DMS114 treated with DMSO at 0.1 percent for 48 hours (cell line): Measurements from ENCODE around the gene WDCP.
A peak's percentile ranks its signal among the peaks of the same experiment; 100 is the strongest.
"Not testable (repeated sequence)": the region's sequence is repeated elsewhere in the genome, so short reads cannot be mapped to it uniquely, and the experiment has no call there.

Experiments
- DNase-seq: peaks from one replicate; lab custom pipeline; 2025; ENCODE audit not compliant: unreplicated experiment; lab: John Stamatoyannopoulos, UW

The WDCP gene

DNA sequence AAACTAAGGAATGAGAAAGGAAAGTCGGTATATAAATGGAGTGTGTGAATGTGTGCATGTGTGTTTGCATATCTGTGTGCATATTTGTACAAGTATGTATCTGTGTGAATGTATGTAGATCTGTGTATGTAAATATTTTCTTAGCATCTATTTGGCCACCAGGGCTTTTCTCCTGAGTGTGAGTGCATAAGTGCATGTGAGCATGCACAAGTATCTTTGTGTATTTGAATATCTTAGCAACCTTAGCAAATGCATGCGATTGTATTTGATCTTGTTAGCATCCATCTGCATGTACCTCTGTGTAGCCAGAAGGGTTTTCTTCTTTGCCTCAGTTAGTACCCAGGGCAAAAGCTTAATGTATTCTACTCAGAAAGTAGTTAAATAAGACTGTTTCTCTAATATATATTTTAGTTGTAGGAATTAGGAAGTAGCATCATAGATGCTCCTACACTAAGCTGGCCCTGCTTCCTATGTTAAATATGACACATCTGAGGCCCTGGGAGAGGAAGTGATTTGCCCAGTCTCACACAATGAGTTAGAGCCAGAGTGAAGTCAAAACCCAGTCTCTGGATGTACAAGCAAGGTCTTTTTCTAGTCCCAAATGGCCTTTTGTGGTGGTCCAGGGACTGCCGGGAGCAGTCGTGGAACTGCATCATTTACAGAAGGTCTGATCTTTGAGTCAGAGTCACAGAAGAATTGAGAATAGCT is 11.5 kb upstream of the WDCP start:
- DNase-seq = no peak

GRCh38 chr2:24055750-24056149 is 8.6 kb upstream of the WDCP start:
- DNase-seq = no peak

DNA sequence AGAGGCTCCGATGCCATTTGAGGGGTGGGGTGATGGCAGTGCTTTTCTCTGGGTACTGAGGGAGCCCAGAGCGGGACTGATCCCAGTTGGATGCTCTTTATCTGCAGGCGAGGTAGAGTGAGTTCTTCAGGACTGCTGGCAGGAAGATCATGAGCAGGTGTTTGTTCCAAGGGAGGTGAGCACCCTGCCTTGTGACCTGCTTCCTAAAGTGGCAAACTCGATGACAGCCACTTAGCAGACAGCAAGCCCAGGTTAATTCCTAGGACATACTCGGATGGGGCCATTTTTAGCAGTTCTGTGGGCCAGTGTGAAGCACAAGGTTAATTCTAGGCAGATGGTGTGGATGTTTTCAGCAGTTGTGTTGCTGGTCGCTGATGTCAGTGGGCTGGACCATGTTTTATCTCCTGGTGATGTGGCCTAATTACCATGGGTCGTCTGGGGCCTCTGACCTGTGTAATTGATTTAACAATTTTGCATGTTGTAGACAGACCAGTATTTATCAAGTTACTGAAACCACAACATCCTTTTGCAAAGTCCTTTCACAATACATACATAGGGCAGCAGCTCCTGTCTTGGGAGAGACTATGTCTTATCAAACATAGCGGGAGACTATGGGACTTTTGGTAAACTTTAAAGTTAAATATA is 7.3 kb upstream of the WDCP start:
- DNase-seq = no peak

DNA sequence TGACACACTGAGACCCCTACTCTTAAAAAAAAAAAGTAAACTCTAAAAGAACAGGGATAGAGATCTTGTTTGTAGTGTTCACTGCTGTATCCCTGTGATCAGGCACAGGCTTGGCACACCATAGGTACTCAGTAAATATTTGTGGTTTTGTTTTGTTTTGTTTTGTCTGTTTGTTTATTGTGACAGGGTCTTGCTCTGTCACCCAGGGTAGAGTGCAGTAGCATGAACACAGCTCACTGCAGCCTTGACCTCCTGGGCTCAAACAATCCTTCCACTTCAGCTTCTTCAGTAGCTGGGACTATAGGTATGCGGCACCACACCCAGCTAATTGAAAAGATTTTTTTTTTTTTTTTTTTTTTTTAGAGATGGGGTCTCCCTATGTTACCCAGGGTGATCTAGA is 5.8 kb upstream of the WDCP start:
- no peak for DNase-seq

DNA sequence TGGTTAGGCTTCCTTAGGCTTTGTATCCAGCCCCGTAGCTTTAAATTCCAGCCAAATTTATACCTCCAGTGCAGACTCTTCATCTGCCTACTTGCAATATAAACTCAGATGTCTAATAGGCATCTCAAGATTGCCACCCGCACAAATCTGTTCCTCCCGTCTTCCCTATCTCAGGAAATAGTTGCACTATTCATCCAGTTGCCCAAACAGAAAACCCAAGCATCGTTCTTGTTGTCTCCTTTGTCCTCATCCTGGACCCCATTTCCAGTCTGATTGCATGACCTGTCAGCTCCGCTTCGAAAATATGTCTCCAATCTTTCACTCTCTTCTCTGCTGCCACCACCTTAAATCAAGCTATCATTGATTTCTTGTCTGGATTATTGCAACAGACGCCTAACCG is 4.6 kb upstream of the WDCP start:
- DNase-seq = no peak

- no peak for DNase-seq
Observed at GRCh38 chr2:24050041-24050979, 3.1 kb upstream of the WDCP start.

GRCh38 chr2:24049485-24050021 is 2.4 kb upstream of the WDCP start, which contains the start of gene FKBP1B:
FKBP1B (plus strand) TSS chr2:24049741; CDS start chr2:24049850, 109 bp downstream.
- peak; percentile 32 for DNase-seq

DNA sequence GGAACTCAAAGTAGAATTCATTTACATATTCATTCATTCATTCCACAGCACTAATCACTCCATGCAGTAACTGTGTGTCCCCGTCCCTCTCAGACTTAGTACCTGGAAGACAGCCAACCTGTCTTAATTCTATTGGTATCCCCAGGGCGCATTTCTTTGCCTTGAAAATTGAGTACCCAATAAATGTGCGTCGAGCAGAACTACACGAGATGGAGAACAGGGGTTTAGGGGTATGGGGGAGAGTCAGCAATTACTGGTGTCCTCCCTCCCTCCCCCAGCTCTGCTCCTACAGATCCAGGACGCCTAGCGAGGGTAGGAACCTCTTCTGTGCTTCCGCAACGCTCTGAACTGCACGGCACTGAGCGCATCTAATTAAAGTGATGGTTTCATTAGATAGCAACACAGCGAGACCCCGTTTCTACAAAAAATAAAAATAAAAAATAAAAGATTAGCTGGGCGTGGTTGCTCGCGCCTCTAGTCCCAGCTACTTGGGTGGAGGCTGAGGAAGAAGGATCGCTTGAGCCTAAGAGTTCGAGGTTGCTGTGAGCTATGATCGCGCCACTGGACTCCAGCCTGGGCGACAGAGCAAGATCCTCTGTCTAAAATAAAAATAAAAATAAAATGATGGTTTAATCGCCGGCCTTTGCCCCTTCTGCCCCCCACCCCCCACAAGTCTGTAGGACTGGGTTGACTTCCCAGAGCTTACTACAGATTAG is 1.7 kb upstream of the WDCP start:
- DNase-seq = no peak

- no peak for DNase-seq
Observed at GRCh38 chr2:24047703-24048033, 477 bp upstream of the WDCP start.

DNA sequence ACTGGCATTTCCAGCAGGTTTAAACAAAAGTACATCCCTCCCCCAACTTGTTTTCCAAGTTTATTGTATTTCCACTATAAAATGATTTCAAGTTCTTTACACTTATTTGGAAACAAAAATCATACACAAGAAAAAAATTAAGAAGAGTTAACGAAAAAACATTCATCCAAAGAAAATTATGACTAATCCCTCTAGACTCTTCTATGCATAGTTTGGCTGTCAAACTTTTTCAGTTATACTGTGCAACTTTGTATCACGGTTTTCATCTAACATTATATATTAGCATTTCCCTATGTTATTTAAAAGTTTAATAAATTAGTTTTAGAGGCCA is 627 bp downstream of the WDCP start:
- no peak for DNase-seq

DNA sequence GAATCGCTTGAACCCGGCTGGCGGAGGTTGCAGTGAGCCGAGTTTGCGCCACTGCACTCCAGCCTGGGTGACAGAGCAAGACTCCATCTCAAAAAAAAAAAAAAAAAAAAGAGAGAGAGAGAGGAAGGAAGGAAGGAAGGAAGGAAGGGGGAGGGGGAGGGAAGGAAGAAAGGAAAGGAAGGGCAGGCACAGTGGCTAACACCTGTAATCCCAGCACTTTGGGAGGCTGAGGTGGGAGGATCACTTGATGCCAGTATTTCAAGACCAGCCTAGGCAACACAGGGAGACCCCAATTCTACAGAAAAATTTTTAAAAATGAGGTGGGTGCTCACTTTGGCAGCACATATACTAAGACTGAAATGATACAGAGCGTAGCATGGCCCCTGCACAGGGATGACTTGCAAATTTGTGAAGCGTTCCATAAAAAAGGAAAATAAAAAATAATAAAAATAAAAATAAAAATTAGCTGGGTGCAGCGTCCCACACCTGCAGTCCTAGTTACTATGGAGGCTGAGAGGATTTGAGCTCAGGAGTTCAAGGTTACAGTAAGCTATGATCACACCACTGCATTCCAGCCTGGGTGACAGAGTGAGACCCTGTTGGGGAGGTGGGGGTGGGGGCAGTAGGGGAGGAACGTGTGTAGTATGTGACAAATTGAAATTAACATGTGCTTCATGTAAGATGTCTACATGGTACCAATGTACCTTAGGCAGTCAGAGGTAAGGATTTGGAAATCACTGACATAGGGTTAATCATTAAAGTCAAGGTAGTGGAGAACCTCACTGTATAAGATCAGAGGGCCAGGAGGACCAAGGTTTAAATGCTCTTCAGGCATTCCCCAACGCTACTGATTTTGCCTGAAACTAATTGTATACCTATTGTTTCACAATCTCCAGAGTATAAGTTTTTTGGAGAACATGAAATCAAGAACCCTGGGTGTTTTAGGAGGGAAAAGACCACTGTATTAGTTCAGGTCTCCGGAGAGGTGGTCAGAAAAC is 1.4 kb downstream of the WDCP start:
- no peak for DNase-seq

DNA sequence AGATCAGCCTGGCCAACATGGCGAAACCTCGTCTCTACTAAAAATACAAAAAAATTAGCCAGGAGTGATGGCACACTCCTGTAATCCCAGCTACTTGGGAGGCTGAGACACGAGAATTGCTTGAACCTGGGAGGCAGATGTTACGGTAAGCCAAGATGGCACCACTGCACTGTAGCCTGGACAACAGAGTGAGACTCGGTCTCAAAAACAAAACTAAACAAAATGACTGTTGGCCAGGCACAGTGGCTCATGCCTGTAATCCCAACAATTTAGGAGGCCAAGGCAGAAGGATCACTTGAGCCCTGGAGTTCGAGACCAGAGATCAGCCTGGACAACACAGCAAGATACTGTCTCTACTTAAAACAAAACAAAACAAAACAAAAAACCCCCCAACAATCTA is 4.1 kb downstream of the WDCP start:
- DNase-seq = not testable (repeated sequence)

DNA sequence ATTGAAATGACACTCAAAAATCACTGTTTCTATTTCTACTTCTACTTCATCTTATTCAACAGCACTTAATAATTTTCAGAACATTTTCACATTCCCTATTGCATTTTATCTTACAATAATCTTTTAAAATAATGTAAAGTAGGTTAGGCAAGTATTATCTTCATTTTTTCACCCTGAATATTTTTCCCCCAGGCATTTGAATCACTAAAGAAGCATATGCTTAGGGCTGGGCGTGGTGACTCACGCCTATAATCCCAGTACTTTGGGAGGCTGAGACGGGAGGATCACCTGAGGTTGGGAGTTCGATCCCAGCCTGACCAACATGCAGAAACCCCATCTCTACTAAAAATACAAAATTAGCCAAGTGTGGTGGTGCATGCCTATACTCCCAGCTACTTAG is 6.7 kb downstream of the WDCP start:
- no peak for DNase-seq

DNA sequence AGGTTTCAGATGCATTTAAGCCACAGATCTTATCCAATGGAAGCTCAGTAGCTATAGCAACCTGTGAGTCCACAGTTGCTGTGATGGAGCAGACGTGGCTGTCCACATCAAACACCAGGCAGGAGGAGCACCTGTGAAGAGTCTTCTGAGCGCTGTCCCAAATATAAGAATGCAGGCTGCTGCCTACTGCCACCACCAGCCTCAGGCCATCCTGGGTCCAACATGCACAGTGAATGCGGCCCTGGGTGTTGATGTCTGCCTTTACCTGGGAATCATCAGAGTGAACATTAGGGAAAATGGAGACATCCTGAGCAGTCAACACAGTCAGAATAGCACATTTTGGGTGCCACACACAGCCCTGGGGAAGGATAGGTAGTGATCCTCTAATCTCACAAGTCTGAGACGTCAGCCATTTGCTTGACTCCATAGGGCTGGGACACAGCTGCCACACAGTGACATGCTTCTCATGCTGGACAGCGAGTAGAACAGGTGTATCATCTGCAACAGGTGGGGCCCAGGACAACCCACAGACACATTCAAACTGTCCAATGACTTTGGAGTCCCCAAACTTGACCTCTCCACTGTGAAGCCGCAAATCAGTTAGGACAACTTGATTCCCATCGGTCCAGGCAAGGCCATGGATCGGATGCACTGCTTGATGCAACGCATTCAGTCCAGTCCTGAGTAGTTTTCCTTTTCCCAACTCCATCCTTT is 8.2 kb downstream of the WDCP start:
- no peak for DNase-seq

GRCh38 chr2:24026233-24026632 is 21.0 kb downstream of the WDCP start:
- DNase-seq = no peak

- DNase-seq = no peak
Observed at GRCh38 chr2:24024996-24025663, 22.1 kb downstream of the WDCP start.

GRCh38 chr2:24024018-24024417 is 23.2 kb downstream of the WDCP start:
- no peak for DNase-seq

GRCh38 chr2:24022975-24023575 is 24.1 kb downstream of the WDCP start:
- no peak for DNase-seq
